ENCODE measurements around the gene KCNAB1. TPM values are rescaled to one million over a fixed set of nuclear protein-coding genes. Genes with fewer than 3 reads are reported as not detected.

Gene KCNAB1
- total and polyA plus RNA-seq, 2 donors (not counting 1 experiment from before 2014, with no cell fraction given) = not detected

DNA sequence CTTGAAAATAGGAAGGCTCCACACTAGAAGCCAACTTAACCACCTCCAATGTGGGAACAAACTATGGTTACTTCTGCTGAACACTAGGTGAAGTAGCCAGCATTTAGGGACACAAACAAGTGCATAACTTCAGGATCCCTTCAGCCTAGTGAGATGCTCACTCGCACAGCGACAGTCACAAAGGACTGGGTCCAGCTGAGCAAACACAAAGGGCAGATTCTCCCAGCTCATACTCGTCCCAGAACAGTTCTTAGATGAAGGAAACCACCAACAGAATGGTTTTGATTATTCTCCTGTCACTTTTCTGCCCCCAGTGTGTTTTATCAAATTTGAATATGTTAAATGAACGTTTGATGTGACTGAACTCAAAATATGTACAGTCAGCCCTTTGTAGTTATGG is 201.6 kb downstream of the KCNAB1 start:
- Histone ChIP-seq H3K27ac (ENCODE audit: low read length in 2 of 2) (no peak overlapping the region), H3K9me3 (ENCODE audit: control extremely low read depth in 1 of 3, control insufficient read depth in 2 of 3, insufficient read depth in 1 of 3, low read length in 2 of 3) (no peaks in the 10 kb centered on the region), H3K4me3 (ENCODE audit: control extremely low read depth in 1 of 5, extremely low read depth in 1 of 5, insufficient read depth in 1 of 5, low read depth in 2 of 5, low read length in 4 of 5) (no peak overlapping the region), H3K9ac (ENCODE audit: low read length) (no peak overlapping the region), H3K79me2 (ENCODE audit: control insufficient read depth, insufficient read depth, low read length) (no peaks in the 10 kb centered on the region), H3K4me1 (ENCODE audit: control insufficient read depth in 2 of 2, insufficient read depth in 2 of 2, low read length in 2 of 2) (no peaks in the 10 kb centered on the region), H3K36me3 (replicated peaks in 1 of 2; ENCODE audit: control extremely low read depth in 1 of 2, control insufficient read depth in 1 of 2, extremely low read depth in 1 of 2, insufficient read depth in 2 of 2, low read length in 1 of 2) (no peaks in the 10 kb centered on the region), H3K4me2 (replicated peaks; ENCODE audit: low read depth, low read length, poor library complexity, severe bottlenecking) (no peak overlapping the region), H3K27me3 (replicated peaks in 1 of 4; ENCODE audit: control extremely low read depth in 1 of 4, control insufficient read depth in 3 of 4, insufficient read depth in 4 of 4, low read length in 3 of 4) (peaks cover 0 to 8% (median 0%) of the 10 kb centered on the region in 4 experiments), H2AFZ (ENCODE audit: insufficient read depth, low read depth, low read length, poor library complexity, severe bottlenecking) (no peak overlapping the region), H4K20me1 (ENCODE audit: control insufficient read depth, insufficient read depth, low read length, poor library complexity, severe bottlenecking) (no peaks in the 10 kb centered on the region)
- DNase-seq = no peak
- POLR2A ChIA-PET = no interaction called here
- TF ChIP-seq, protein P1, sequence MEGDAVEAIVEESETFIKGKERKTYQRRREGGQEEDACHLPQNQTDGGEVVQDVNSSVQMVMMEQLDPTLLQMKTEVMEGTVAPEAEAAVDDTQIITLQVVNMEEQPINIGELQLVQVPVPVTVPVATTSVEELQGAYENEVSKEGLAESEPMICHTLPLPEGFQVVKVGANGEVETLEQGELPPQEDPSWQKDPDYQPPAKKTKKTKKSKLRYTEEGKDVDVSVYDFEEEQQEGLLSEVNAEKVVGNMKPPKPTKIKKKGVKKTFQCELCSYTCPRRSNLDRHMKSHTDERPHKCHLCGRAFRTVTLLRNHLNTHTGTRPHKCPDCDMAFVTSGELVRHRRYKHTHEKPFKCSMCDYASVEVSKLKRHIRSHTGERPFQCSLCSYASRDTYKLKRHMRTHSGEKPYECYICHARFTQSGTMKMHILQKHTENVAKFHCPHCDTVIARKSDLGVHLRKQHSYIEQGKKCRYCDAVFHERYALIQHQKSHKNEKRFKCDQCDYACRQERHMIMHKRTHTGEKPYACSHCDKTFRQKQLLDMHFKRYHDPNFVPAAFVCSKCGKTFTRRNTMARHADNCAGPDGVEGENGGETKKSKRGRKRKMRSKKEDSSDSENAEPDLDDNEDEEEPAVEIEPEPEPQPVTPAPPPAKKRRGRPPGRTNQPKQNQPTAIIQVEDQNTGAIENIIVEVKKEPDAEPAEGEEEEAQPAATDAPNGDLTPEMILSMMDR (IDR thresholded peaks at IDR 0.05) = no peak
- no peak for TF ChIP-seq EZH2 (IDR thresholded peaks at IDR 0.05; ENCODE audit: borderline replicate concordance, insufficient read depth, low read depth, low read length, poor library complexity, severe bottlenecking)
- intact Hi-C loops (cut with micrococcal nuclease) = no loop called here
- no peak overlapping the region for H3K4me3 Mint-ChIP-seq
- no peaks in the 10 kb centered on the region for H3K4me1 Mint-ChIP-seq
- 93% methylated on average over 2 of the region's 4 CpGs for WGBS (ENCODE audit: insufficient coverage)
- no peak for ATAC-seq (ENCODE audit: low read depth)
- no peaks in the 10 kb centered on the region for H3K9me3 Mint-ChIP-seq (ENCODE audit: insufficient read depth)
- H3K27me3 Mint-ChIP-seq = peaks cover 10% of the 10 kb centered on the region
- CTCF ChIA-PET = no interaction called here
- H3K27ac Mint-ChIP-seq = no peak overlapping the region

DNA sequence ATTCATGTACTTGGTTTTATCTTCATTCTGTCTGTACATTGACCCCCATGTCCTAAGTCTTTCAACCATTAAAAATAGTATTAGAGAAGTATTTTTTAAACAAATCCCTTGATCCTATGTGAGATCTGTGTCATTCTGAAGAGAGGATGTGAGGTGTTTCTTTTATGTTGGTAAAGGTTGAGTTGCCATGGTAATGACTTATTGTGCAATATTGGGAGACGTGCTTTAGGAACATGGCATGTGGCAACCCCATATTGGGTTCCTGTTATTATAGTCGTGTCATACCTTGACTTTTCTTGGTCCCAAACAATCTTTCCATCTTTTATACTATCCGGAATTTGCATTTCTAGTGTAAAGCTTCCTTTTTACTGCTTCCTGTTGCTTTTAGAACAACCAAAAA is 203.1 kb downstream of the KCNAB1 start:
- Histone ChIP-seq H3K9ac (ENCODE audit: low read length) (no peak overlapping the region), H3K9me3 (ENCODE audit: control extremely low read depth in 1 of 3, control insufficient read depth in 2 of 3, insufficient read depth in 1 of 3, low read length in 2 of 3) (no peaks in the 10 kb centered on the region), H3K27ac (ENCODE audit: low read length in 2 of 2) (no peak overlapping the region), H3K79me2 (ENCODE audit: control insufficient read depth, insufficient read depth, low read length) (no peaks in the 10 kb centered on the region), H2AFZ (ENCODE audit: insufficient read depth, low read depth, low read length, poor library complexity, severe bottlenecking) (no peak overlapping the region), H3K4me2 (replicated peaks; ENCODE audit: low read depth, low read length, poor library complexity, severe bottlenecking) (no peak overlapping the region), H3K4me1 (ENCODE audit: control insufficient read depth in 2 of 2, insufficient read depth in 2 of 2, low read length in 2 of 2) (no peaks in the 10 kb centered on the region), H3K36me3 (replicated peaks in 1 of 2; ENCODE audit: control extremely low read depth in 1 of 2, control insufficient read depth in 1 of 2, extremely low read depth in 1 of 2, insufficient read depth in 2 of 2, low read length in 1 of 2) (no peaks in the 10 kb centered on the region), H4K20me1 (ENCODE audit: control insufficient read depth, insufficient read depth, low read length, poor library complexity, severe bottlenecking) (no peaks in the 10 kb centered on the region), H3K27me3 (replicated peaks in 1 of 4; ENCODE audit: control extremely low read depth in 1 of 4, control insufficient read depth in 3 of 4, insufficient read depth in 4 of 4, low read length in 3 of 4) (peaks cover 0 to 8% (median 0%) of the 10 kb centered on the region in 4 experiments), H3K4me3 (ENCODE audit: control extremely low read depth in 1 of 5, extremely low read depth in 1 of 5, insufficient read depth in 1 of 5, low read depth in 2 of 5, low read length in 4 of 5) (no peak overlapping the region)
- intact Hi-C loops (cut with micrococcal nuclease) = no loop called here
- DNase-seq (no peak), ATAC-seq (ENCODE audit: low read depth) (no peak)
- no CpG with 5 or more reads among the region's 3 CpGs for WGBS (ENCODE audit: insufficient coverage)
- peaks cover 19% of the 10 kb centered on the region for H3K27me3 Mint-ChIP-seq
- H3K4me1 Mint-ChIP-seq = no peaks in the 10 kb centered on the region
- ChIA-PET CTCF (no interaction called here), POLR2A (no interaction called here)
- H3K4me3 Mint-ChIP-seq = no peak overlapping the region
- TF ChIP-seq, protein P1 (IDR thresholded peaks at IDR 0.05) = no peak
- no peak for TF ChIP-seq EZH2 (IDR thresholded peaks at IDR 0.05; ENCODE audit: borderline replicate concordance, insufficient read depth, low read depth, low read length, poor library complexity, severe bottlenecking)
- no peaks in the 10 kb centered on the region for H3K9me3 Mint-ChIP-seq (ENCODE audit: insufficient read depth)
- H3K27ac Mint-ChIP-seq = no peak overlapping the region

Data from B cell (primary cell).